Occipital lobe (tissue), 2 donors: ENCODE measurements around the gene STARD13. TPM values are rescaled to one million over a fixed set of nuclear protein-coding genes. Genes with fewer than 3 reads are reported as not detected.

Source experiments
- DNase-seq: peaks from one replicate; lab custom pipeline; 2025; lab: John Stamatoyannopoulos, UW
- total RNA-seq: library from RNA; depleted of rRNA; stranded (reverse); fragments of >200 nt; gene quantifications from one replicate; pipeline ENCODE4 v1.2.3, GENCODE V29; 2014

Gene STARD13
- total RNA-seq, 1 donor from 2014 or later = 12.3 TPM

- no peak for DNase-seq
These were observed 81.2 kb downstream of the STARD13 start for GRCh38 chr13:33204130-33204927.

- no peak for DNase-seq
These were observed 82.8 kb downstream of the STARD13 start for GRCh38 chr13:33202644-33203169.

- DNase-seq = no peak
These were observed 83.9 kb downstream of the STARD13 start for GRCh38 chr13:33201659-33202058.

- DNase-seq = no peak
These were observed 86.2 kb downstream of the STARD13 start for GRCh38 chr13:33199289-33199850.

- DNase-seq = no peak
These were observed 88.0 kb downstream of the STARD13 start for GRCh38 chr13:33197541-33197971.

- DNase-seq = no peak
These were observed 88.8 kb downstream of the STARD13 start for GRCh38 chr13:33196767-33197166.

GRCh38 chr13:33195693-33196464 is 89.7 kb downstream of the STARD13 start:
- DNase-seq = no peak

- no peak for DNase-seq
These were observed 90.5 kb downstream of the STARD13 start for GRCh38 chr13:33194820-33195692.

- no peak for DNase-seq
These were observed 92.1 kb downstream of the STARD13 start for GRCh38 chr13:33193428-33193974.

GRCh38 chr13:33191425-33192210 is 93.9 kb downstream of the STARD13 start:
- no peak for DNase-seq

- DNase-seq = no peak
These were observed 96.1 kb downstream of the STARD13 start for GRCh38 chr13:33189470-33189869.

GRCh38 chr13:33188093-33188882 is 97.3 kb downstream of the STARD13 start:
- no peak for DNase-seq

- DNase-seq = no peak
These were observed 98.7 kb downstream of the STARD13 start for GRCh38 chr13:33186861-33187291.

- no peak for DNase-seq
These were observed 99.7 kb downstream of the STARD13 start for GRCh38 chr13:33185853-33186252.

- DNase-seq = no peak
These were observed 101.0 kb downstream of the STARD13 start for GRCh38 chr13:33184530-33184929.

GRCh38 chr13:33184112-33184490 is 101.5 kb downstream of the STARD13 start:
- DNase-seq = no peak

- no peak for DNase-seq
These were observed 102.0 kb downstream of the STARD13 start for GRCh38 chr13:33183431-33184111.

- DNase-seq = no peak
These were observed 102.8 kb downstream of the STARD13 start for GRCh38 chr13:33182729-33183128.

GRCh38 chr13:33181264-33181663 is 104.3 kb downstream of the STARD13 start:
- DNase-seq = no peak
